Endometrial microvascular endothelial cells (primary cell): ENCODE measurements around the gene OGDH. TPM values are rescaled to one million over a fixed set of nuclear protein-coding genes. Genes with fewer than 3 reads are reported as not detected.
"Not testable (repeated sequence)": the region's sequence is repeated elsewhere in the genome, so short reads cannot be mapped to it uniquely, and the experiment has no call there.

Experiments
- in situ Hi-C: cut with HindIII; loops from 2 replicates; pipeline ENCODE4 v1.10.0; 2017; ENCODE audit warnings: low sequenced_read_pairs, low pct_unique_long_range_greater_than_20kb; ENCODE audit errors: inconsistent ontology term
- total RNA-seq: library from RNA; depleted of rRNA; stranded (reverse); fragments of >200 nt; gene quantifications from one replicate; pipeline ENCODE4 v1.2.3, GENCODE V29; 2015; ENCODE audit errors: inconsistent ontology term

OGDH gene
- total RNA-seq, 1 donor from 2014 or later, result 116 TPM

DNA sequence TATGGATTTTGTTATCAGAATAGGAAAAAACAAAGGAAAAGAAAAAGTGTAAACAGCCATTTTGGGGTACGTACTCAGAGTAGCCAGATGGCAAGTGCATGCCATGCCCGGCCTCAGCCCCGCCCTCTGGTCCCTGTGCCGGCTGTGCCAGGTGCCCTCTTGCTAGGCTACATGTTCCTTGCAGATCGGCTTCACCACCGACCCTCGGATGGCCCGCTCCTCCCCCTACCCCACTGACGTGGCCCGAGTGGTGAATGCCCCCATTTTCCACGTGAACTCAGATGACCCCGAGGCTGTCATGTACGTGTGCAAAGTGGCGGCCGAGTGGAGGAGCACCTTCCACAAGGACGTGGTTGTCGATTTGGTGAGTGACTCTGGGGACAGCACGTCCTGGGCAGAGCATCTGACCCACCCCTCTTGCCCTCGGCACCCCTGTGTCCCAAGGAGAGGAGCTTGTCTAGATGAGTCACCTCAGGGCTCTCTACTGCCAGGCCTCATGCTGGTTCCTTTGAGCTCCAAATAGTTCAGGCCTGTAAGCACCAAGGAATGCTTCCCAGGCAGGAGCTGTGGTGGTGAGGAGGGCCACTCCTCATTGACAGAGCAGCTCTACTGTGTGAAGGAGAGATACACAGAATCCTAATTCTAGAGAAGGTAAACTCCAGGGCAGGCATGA lies 87.3 kb downstream of the OGDH start:
- in situ Hi-C loops, result no loop called here

GRCh38 chr7:44694326-44694725 lies 87.9 kb downstream of the OGDH start:
- in situ Hi-C loops, result no loop called here

GRCh38 chr7:44694766-44695165 lies 88.3 kb downstream of the OGDH start:
- in situ Hi-C loops, result no loop called here

- in situ Hi-C loops, result no loop called here
These were observed 89.3 kb downstream of the OGDH start for GRCh38 chr7:44695756-44696155.

DNA sequence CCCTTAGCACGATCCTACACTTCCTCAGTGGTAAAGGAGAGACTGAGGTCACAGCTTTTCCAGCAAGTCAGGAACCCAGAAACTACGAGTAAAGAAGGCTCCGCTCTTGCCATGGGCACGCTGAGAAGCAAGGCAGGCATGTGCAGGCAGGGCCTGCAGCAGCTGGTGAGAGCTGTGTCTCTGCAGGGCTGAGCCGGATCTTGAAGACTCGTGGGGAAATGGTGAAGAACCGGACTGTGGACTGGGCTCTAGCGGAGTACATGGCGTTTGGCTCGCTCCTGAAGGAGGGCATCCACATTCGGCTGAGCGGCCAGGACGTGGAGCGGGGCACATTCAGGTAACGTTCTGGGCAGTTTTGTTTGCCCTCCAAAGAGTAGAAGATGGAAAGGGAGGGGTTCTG lies 90.3 kb downstream of the OGDH start:
- in situ Hi-C loops, result no loop called here

DNA sequence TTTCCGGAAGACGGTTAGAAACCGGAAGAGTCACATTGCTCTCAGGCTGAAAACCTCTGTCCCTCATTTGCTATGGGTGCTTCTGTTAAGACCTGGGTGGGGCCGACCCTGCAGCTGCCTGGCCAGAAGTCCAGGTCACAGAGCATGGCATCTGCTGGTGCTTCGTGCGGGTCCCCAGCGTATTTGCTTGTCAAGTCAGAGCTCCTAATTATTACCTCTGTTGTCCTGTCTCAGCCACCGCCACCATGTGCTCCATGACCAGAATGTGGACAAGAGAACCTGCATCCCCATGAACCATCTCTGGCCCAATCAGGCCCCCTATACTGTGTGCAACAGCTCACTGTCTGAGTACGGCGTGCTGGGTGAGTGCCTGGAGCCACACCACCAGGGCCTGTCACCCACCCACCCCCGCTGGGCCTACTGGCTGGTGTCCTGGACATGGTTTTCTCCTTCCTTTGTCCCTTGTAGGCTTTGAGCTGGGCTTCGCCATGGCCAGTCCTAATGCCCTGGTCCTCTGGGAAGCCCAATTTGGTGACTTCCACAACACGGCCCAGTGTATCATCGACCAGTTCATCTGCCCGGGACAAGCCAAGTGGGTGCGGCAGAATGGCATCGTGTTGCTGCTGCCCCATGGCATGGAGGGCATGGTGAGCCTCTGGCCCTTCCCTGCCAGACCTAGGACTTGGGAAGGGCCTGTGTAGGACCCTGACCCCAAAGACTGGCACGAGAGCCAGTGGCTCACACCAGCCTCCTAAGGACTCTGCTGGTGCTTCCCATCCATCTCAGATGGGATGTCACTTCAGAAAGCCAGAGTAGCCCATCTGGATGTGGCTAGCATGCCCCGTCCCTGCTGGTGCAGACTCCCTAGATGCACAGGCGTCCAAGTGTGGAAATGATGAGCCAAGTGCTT lies 91.0 kb downstream of the OGDH start:
- in situ Hi-C loops, result no loop called here

DNA sequence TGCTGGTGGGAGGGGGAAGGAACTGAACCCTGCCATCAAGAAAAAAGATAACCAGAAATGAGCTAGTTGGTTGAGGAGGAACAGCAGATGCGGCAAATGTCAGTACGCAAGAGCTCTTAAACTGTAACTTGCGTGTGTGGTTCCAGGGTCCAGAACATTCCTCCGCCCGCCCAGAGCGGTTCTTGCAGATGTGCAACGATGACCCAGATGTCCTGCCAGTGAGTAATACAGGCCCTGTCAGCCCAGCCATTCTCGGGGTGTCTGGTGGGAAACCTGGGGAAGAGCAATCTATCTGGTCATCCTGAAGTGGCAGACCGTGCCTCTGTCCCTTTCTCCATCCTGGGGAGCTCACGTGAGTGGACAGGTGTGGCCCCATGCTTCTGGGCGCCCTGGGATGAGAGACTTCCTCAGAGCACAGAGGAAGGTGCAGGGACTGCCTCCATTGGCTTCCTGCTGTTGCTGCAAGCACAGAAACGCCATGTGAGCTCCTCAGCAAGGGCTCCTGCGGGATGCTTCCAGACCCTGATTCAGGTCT lies 91.7 kb downstream of the OGDH start:
- in situ Hi-C loops, result no loop called here

- in situ Hi-C loops, result not testable (repeated sequence)
These were observed 93.2 kb downstream of the OGDH start for GRCh38 chr7:44699598-44699997.

- in situ Hi-C loops, result no loop called here
These were observed 93.9 kb downstream of the OGDH start for GRCh38 chr7:44700322-44700721.

DNA sequence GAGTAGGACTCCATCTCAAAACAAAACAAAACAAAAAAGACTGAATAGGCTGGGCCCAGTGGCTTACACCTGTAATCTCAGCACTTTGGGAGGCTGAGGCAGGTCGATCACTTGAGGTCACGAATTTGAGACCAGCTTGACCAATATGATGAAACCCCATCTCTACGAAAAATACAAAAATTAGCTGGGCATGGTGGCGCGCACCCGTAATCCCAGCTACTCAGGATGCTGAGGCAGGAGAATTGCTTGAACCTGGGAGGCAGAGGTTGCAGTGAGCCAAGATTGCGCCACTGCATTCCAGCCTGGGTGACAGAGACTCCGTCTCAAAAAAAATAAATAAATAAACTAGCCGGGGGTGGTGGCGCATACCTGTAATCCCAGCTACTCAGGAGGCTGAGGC lies 97.0 kb downstream of the OGDH start:
- in situ Hi-C loops, result not testable (repeated sequence)

- in situ Hi-C loops, result no loop called here
These were observed 97.5 kb downstream of the OGDH start for GRCh38 chr7:44703921-44704320.

GRCh38 chr7:44705434-44705833 lies 99.0 kb downstream of the OGDH start:
- in situ Hi-C loops, result no loop called here

- in situ Hi-C loops, result no loop called here
These were observed 100.5 kb downstream of the OGDH start for GRCh38 chr7:44706788-44707557.

DNA sequence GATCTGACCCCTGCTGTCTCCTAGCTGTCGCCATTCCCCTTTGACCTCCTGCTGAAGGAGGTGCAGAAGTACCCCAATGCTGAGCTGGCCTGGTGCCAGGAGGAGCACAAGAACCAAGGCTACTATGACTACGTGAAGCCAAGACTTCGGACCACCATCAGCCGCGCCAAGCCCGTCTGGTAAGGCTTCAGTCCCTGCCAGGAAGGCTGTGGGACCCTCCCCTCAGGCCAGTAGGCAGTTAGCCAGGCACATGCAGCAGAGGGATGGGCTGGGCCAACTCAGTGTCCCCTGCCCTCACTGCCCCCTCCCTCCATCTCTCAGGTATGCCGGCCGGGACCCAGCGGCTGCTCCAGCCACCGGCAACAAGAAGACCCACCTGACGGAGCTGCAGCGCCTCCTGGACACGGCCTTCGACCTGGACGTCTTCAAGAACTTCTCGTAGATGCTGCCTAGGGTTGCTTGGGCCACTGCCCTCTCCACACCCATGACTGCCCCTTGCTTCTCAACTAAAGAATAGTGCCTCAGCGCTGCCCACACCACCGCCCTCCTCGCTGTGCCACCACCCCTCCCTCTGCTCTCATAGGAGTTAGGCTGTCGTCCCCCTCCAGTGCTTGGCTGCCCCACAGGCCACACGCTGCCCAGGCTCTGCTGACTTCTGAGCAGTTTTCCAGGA lies 101.3 kb downstream of the OGDH start:
- in situ Hi-C loops, result no loop called here

- in situ Hi-C loops, result no loop called here
These were observed 102.8 kb downstream of the OGDH start for GRCh38 chr7:44709011-44709915.

GRCh38 chr7:44709945-44710596 lies 103.6 kb downstream of the OGDH start:
- in situ Hi-C loops, result no loop called here

DNA sequence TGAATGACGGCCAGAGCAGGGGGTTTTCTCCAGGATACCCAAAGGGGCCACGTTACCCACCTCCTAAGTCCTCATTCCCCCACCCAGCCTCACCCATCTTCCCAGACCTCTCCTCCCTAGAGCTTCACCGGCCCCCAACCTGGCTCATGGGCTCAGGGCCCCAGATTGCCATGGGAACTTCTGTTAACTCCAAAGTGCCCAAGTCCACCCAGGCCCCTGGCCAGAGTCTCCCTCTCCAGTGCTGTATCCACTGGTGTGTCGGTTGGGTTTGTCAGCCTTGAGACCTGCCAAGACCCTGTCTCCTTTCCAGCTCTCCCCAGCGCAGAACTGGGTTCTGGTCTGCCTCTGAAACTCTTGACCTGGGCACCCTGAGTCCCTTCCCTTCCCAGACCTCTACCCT lies 105.1 kb downstream of the OGDH start:
- in situ Hi-C loops, result no loop called here
